ENCODE results near the gene SMAGP.

The SMAGP gene

DNA sequence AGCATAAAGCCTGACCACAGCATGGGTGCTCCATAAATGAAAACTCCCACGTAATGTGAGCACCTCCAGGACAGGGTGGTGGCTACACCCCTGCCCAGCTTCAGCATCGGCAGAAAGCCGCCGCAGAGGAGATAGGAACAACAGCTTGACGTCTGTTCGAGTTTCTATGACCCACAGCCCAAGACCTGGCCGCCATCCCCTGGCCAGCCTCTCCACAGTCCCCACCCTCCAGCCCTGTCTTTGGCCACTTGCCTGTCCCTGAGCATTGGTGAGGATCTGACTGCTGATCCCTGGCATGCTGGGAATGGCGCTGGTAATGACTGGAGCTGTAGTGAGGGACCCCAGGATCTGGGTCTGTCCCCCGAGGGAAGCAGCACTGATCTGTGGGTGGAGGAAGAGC, 73.7 kb downstream of the SMAGP start:
- DNase-seq (ENCODE audit: low spot score) = no peak

DNA sequence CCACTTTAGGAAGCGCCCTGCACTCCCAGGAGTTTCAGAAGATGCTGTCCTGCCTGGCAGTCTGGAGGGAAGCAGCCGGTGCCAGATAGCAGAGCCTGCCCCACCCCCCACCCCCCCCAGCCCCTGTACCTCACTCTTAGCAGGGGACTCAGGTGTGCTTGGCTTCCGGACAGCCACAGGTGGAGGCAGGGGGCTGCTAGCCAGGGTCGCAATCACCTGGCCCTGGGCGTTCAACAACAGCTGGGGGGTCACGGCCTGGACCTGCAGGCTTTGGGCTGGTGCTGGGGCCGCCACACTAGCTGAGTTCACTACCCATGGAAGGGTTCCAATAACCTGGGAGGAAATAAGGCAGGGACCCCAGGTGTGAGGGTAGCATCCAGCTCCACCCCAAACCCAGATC, 74.4 kb downstream of the SMAGP start:
- no peak for DNase-seq (ENCODE audit: low spot score)
